ENCODE data around the gene NTSR1.

Gene NTSR1

DNA sequence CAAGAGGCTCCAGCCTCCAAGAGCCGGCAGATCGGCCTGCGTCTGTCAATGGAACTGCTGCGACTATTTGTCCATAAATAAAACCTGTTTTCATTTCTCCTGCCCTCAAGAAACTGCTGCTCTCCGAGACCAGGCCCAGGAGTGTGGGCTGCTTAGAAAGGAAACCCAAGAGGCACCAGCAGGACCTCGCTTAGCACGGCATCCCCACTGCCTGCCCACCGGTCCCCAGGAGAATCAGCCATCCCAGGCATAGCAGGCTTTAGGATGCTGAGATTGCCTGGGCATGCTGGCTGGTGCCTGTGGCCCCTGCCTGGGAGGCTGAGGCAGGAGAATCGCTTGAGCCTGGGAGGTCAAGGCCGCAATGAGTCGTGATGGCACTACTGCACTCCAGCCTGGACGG is 17.6 kb downstream of the NTSR1 start:
- DNase-seq (ENCODE audit: low spot score) = no peak

DNA sequence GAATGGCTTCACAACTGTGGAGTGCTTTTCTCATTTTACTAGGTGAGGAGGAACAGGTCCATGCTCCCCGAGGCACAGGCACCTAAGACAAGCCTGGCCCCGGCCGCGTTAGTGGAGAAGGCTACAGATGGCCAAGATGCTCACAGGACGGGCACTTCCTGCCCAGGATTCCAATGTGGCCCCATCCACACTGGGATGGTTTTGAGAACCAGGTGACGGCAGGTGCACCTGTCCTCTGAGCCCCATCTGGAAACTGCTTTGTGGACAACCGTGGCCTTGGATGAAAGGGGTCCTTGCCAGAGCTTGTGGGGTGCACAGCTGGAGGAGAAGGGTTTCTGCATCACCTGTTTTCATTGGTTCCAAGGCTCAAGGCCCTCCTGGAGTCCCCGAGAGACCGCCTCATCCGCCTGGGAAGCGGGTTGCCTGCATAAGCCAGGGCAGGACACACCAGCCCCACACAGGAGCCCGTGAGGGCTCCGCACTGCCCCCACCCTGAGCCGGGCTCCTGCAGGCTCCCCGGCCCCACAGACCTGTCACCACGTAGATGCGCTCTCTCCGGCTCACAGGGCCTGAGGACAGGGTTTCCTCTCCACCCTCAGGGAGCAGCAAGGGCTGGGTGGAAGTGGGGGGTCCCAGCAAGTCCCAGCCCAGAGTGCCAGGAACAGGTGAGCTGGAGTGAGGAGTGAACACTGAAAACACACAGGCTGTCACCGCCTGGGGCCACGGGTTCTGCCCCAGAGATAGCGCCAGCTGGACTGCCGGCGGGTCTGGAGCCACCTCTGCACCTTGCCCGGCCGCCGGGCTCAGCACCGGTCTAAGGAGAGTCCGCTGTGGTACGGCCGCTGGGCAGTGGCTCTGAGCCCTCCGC is 18.3 kb downstream of the NTSR1 start:
- DNase-seq (ENCODE audit: low spot score) = no peak

DNA sequence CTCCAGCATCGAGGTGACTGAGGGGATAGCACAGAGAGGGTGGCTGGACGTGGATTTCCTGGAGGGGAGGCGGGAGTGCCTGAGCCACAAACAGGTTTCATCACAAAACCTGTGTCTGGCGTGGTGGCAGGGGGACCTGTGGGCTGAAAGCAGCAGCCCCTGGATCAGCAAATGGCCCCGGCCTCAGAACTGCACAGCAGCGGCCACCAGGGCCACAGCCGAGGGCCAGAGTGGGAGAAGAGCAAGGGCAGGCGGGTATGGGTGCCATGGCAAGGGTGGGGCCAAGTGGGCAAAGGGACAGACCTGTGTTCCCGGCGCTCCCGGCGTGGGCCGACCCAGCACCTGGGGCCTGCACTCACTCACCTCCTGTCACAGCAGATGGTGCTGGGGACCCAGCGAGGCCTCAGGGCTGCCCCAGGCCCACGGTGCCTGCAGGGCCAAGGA is 19.0 kb downstream of the NTSR1 start:
- no peak for DNase-seq (ENCODE audit: low spot score)

DNA sequence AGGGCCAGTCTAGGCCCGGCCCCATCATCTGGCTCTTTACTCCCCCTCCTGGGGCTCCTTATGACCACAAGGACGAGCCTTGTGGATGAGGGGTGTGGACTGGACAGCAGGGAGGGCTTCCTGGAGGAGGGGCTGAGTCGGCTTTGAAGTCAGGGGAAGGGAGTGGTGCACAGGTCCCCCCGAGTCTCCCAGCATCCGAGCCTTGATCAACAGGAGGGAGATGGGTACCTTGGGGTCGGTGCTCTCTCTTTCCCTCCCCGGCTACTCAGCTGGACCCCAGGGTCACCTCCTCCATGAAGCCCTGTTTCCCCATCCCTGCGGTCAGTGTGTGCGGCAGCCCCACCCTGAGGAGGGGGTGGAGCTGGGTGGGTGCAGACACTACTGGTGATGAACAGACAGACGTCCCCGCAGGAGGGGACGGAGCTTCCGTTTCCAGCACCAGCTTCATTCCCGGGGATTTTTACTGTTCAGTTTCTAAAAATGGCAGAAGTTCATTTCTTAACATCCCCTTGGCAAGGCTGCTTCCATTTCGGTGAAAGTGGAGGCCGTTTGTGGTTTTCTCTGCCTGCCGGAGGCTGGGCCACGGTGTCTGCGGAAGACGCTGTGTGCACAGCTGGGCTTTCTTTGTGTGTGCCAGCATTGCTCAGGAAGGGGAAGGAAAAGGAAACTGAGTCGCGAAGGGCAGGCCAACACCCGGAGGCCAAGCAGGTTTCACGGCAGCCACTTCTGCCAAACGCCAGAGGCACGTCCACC is 19.6 kb downstream of the NTSR1 start:
- DNase-seq (ENCODE audit: low spot score) = peak; percentile 11

DNA sequence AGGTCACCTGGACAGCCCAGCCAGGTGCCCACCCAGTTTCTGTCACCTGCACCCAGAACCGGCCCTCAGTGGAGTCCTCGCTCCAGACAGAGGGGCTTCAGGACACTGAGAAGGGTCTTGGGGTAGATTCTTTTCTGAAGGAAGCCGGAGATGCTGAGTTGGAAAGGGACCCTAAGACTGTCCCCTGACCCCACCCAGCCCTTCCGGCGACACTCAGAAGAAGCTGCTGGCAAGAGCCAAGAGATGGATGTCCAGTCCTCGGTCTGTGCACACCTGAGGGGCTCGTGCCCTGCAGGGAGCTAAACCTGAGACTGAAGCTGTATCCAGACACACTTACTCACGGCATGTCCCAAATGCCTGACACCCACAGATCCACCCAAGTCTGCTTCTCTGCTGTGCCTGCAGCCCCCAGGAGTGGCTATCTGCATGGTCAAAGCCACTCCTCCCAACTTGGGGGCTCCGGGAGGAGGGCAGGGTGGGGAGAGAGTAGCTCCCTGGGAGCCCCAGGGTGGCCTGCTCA is 20.2 kb downstream of the NTSR1 start:
- DNase-seq (ENCODE audit: low spot score) = no peak

DNA sequence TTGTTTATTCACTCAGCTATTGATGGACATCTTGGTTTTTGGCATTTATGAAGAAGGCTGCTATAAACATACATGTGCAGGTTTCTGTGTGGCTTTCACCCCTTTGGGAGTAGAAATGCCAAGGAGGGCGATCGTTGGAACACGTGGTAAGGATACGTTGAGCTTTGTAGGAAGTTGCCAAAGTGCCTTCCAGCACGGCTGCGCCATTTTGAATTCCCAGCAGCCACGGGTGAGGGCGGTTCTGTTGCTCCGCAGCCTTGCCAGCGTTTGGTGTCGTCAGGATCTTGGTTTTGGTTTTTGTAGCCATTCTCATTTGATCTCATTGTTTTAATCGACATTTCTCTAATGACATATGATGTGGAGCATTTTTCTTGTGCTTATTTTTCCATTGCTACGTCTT is 21.8 kb downstream of the NTSR1 start:
- DNase-seq (ENCODE audit: low spot score) = no peak

DNA sequence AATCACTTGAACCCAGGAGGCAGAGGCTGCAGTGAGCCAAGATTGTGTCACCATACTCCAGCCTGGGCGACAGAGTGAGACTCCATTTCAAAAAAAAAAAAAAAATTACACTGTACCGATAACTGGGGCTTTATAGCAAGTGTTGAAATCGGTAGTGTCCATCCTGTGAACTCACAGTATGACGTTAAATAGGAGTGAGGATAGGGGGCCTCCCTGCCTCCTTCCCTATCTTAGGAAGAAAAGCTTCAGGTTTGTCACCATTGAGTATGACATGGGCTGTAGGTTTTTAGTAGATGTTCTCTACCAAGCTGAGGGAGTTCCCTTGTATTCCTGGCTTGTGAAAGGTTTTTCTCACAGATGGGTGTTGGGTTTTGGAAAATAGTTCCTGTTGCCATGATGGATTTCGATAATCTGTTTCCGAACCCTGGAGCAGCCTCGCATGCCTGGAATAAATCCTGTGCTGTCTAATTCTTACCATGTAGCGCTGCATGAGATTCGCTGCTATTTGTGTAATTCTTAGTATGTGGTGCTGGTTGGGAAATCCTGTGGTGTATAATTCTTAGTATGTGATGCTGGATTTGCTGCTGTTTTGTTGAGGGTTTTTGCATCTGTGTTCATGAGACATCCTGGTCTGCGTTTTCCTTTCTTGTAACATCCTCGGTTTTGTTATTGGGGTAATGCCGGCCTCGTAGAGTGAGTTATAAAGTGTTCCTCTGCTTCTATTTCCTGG is 23.6 kb downstream of the NTSR1 start:
- no peak for DNase-seq (ENCODE audit: low spot score)

DNA sequence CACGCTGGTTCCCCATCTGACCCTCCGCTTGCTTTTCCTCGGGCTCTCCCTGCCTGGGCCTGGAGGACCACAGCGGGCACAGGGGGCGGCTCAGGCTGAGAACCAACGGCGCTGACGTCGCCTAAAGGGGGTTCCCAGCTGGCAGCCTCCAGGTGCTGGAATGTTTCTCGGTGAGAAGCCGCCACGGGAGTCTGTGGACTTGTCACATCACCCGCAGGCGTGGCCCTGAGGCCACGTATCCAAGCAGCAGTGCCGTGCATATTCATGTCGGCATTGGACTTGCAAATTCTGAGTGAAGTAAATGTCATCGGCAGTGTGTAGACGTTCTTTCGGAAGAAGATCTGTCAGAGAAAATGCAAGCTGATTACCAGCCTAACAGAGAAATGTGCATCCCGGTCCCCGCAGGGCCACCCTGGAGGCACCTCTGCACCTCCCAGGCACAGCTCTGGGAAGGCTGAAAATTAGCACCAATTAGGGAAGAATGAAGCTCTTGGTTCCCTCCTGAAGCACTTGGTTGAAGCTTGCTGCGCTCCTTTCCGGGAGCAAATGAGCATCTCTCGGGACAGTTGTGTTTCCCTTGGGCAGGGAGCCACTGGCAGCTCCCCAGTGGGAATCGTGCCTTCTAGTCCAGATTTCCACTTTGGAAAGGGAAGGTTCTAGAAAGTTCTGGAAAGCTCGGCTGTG is 24.3 kb downstream of the NTSR1 start:
- no peak for DNase-seq (ENCODE audit: low spot score)

DNA sequence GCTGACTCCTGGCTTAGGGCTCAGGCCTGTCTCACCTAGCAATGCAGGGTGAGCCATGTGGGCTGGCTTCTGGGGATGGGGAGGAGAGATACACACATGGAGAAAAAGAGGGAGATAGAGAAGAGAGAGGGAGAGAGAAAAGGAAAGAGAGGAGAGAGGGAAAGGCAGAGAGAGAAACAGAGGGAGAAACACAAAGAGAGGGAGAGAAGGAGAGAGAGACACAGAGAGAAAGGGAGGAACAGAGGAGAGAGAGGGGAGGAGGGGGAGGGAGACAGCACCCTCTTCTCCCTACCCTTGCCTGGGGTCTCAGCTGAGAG is 24.8 kb downstream of the NTSR1 start:
- no peak for DNase-seq (ENCODE audit: low spot score)

DNA sequence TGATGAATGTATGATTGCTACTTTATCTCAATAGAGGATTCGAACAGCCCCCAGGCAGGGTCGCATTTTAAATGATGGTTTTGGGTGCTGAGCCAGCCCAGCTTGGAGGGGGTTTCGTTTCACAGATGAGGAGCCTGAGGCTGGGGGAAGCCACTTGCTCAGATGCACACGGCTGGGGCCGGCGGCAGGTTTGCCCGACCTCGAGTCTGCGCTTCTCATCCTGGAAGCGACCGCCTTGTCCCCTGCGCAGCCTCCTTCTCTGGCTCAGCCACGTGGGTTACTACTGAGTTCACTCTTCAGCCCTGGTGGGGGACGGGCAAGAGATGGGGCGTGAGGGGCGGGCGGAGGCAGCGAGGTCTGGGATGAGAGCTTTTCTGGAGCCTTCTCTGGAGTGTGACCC is 25.3 kb downstream of the NTSR1 start:
- DNase-seq (ENCODE audit: low spot score) = no peak

DNA sequence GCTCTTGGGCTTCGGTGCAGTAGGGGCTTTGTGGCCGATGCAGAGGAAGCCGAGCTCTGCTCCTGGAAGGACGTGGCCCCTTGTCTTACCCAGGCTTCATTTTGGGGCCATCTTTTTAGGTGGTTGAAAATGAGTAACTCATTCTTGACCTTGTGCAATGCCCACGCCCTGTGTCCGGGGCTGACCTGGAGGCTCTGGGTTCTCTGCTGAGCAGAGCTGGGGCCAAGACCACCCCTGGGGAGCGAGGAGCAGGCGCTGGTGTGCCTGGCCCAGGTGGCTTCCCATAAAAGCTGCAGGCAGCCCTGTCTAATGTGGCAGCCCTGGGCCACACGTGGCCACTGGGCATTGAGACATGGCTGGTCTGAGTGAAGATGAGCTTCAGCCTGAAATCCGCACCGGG is 25.7 kb downstream of the NTSR1 start:
- no peak for DNase-seq (ENCODE audit: low spot score)

DNA sequence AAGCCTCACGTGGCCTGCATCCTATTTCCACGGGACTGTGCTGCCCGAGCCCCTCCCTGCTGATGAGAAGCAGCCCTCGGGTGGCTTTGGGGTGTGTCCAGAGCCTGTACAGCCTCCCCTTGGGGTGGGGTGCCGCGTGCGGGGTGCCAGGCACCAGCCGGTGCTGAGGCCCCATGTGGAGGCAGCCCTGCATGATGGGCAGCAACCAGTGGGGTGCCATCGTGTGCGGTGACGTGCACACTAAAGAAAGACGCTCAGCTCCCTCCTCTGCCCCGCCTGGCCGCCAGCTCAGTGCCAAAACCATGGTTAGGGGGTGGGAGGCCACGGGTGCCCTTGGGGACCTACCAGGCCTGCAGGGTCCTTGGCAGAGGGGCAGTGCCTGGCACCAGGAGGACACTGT is 26.2 kb downstream of the NTSR1 start:
- DNase-seq (ENCODE audit: low spot score) = no peak

DNA sequence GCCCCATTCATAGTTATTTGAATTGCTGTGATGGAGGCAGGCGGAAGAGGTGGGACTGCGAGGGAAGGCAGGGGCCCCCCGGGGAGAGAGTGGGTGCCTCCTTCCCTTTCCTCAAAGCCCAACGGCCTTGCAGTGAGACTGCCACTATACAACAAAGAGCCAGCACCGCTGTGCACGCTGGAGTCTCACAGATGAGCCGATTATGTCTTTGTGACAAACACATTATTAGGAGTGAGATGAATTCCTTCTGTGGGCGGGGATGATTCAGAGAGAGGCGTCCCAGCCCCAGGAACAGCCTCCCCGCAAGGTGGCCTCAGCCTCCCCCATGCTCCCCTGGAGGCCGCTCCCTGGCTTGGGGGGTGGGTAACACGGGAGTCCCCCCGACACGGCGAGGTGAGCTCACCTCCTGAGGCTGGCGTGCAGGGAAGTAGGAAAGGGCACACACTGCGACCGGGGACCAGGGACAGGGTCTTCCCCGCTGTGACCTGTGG is 26.7 kb downstream of the NTSR1 start:
- DNase-seq (ENCODE audit: low spot score) = no peak

DNA sequence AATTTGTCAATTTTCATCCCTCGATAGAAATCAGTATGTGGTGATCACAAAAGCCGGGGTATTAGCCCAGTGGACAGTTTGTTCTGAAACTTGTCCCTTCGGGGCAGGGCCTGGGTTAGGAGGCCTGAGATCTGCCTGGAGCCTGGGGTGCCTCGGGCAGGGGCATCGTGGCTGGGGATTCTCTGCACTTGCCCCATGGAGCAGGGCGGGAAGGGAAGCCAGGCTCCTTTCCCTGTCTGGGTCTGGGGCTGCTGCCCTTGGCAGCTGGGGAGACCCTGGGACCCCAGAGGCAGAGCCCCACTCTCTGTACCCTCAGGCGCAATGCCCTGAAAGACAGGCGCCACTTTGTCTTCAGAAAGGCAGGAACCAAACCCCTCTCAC is 27.4 kb downstream of the NTSR1 start:
- no peak for DNase-seq (ENCODE audit: low spot score)

DNA sequence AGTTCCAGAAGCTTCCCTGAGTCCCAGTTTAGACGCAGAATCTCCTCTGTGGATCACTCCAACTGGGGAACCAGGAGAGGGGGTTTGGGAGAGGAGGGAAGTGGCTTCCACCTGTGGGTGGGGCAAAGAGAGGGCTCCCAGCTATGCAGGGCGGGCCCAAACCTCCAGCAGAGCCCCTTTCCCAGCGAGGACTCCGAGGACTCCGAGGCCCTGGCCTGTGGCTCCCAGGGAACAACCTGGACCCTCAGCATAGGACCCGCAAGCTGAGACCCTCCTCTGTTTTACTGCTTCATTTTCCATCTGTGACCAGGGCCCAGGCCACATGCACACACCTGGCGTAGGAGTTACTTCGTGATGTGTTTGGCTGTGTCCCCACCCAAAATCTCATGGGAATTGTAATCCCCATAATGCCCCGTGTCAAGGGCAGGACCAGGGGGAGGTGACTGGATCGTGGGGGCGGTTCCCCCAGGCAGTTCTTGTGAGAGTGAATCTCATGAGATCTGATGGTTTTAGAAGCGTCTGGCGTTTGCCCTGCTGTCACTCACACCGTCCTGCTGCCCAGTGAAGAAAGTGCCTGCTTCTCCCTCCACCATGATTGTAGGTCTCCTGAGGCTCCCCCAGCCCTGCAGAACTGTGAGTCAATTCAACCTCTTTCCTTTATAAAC is 27.9 kb downstream of the NTSR1 start:
- DNase-seq (ENCODE audit: low spot score) = no peak

DNA sequence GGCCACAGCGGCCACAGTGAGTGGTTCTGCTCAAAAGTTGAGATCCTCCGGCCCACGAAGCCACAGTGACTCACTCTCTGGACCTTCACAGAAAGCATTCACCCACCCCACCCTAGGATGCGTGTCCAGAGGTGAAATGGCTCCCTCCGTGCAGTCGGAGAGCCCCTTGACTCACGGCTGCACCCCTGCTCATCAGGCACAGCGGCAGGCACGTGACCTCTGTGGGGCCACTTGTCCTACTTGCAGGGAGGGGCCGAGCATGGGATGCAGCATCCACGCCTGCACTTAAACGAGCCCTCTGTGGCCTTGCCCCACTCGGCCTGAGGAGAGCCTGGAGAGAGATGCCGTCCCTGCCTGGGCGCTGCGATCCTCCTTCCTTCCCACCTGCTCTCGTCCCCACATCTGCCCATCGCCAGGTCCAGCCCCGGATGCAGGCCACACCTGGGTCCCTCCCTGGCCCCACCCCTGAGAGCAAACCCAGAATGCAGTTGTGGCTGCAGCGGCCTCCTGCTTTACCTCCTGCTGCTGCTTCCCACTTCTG is 28.7 kb downstream of the NTSR1 start:
- DNase-seq (ENCODE audit: low spot score) = no peak

DNA sequence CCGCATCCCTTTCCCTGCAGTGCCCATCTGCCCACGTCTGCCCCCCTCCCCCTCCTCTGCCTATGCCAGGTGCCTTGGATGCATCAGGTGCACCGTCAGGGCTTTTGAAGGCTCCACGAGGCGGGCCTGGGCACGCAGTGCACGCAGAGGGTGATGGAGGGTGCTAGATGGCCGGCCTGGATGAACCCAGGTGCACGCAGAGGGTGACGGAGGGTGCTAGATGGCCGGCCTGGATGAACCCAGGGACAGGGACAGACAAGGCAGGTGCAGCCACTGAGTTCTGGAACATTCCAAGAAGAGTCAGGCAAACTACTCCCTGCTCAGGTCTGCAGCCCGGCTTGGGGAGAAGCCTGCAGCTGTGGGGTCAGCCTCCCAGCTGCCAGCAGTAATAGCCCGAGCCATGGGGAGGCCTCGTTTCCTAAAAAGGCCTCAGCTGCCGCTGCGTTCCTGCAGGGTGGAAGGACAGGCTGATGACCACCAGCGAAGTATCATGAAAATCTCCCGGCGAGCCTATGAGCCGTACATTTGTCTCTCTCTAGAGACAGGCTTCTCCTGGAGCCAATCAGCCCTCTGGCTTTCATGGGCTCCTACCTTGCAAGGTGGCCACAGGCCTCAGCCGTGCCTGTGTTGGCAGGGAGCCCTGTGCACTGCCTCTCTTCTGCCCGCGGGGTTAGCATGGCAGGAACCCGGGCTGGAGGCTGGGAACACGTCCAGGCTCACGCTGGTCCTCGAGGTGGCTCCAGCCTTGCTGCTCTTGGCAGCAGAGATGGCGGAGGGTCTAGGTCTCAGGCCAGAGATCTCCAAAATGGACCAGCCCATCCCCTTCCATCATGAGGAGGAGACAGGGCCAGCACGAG is 29.6 kb downstream of the NTSR1 start:
- DNase-seq (ENCODE audit: low spot score) = no peak

DNA sequence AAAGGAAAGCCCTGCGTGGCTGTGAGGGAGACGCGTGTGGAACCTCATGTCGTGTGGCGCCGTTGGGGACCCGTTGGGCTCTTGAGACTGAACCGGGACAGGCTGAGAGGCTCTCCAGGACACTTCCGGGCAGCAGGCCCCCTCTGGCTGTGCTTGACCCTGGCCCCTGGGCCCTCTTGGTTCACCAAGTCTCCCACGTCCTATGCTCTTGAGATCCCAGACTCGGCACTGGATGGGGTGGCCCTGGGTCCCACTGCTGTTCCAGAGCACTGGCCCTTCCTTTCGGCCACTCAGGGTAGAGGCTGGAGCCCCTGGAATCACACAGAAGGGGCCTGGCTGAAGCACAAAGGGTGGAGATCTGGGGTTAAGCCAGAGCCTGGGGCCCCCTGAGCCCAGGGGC is 30.4 kb downstream of the NTSR1 start:
- no peak for DNase-seq (ENCODE audit: low spot score)

DNA sequence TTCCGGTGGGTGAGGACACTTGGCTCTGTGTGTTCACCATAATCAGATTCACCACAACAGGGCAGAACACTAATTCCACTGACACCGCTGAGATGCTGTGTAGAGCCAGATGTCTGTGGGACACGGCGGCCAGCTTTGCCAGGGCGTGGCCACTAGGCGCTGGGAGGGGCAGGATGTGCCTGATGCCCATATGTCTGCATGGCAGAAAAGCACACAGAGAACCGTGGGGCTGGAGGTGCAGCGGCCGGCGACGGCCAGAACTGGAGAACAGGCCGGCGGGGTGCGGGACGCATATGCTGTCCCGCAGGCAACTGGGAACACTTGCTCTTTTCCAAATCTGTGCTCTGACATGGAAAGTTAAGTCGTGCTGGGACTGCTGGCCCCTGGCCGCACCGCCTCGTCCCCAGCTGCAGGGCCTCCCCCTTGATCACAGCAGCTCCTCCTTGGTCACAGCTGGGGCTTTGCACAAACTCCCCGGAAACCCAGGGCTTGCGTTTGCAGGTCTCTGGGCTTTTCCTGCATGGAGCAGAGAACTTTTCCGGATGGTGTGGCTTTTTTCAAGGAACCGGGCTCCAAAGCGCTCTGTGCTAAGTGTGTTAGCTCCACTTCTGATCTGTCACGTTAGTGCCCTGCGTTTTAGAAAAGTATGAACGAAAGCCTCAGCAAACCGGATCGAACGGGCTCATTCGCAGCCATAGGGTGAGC is 31.1 kb downstream of the NTSR1 start:
- DNase-seq (ENCODE audit: low spot score) = peak; percentile 58
